B cell (primary cell): Measurements from ENCODE around the gene FXYD4. TPM values are rescaled to one million over a fixed set of nuclear protein-coding genes. Genes with fewer than 3 reads are reported as not detected.

Source experiments
- ATAC-seq: fragments of 200-7000 bp; cut with Tn5 transposase; one replicate; pipeline ENCODE4 v1.10.0; 2021; ENCODE audit warnings: low read depth, mild to moderate bottlenecking, moderate number of reproducible peaks, moderate library complexity
- CTCF ChIA-PET: fragments of 350-600 bp; sonication (Branson Sonifier 250); formaldehyde crosslinking; loops from one replicate; lab custom pipeline; 2021; ENCODE audit warnings: antibody characterized with exemption, inconsistent platforms; lab: Charles Lee
- POLR2A ChIA-PET: fragments of 350-600 bp; sonication (Branson Sonifier 250); formaldehyde crosslinking; loops from one replicate; lab custom pipeline; 2021; ENCODE audit warnings: antibody characterized with exemption; lab: Charles Lee
- DNase-seq: peaks from one replicate; pipeline ENCODE4 v3.0.0; 2013
- H2AFZ ChIP-seq: 2 replicates; pipeline ENCODE4 v1.6.1; 2012; ENCODE audit warnings: mild to moderate bottlenecking, low read depth, low read length; ENCODE audit not compliant: insufficient read depth, poor library complexity, severe bottlenecking
- H3K27ac ChIP-seq, 2 donors: 1 replicate in 1 of 2; 2 replicates in 1 of 2; pipeline ENCODE4 v1.5.1; 2012 to 2013; ENCODE audit warnings: low read length in 2 of 2, mild to moderate bottlenecking in 2 of 2, moderate library complexity in 1 of 2
- H3K27me3 ChIP-seq, 4 experiments: fragments of 200-600 bp in 1 of 4; sonication (generic) in 1 of 4; replicated peaks in 1 of 4; 1 replicate in 2 of 4; 2 replicates in 2 of 4; pipeline versions ENCODE4 v1.6.1 to v1.7.0; 2013 to 2016; ENCODE audit warnings: low read length in 3 of 4, mild to moderate bottlenecking in 2 of 4, mixed read lengths in 1 of 4, moderate library complexity in 1 of 4; ENCODE audit not compliant: insufficient read depth in 4 of 4, control insufficient read depth in 3 of 4; ENCODE audit errors: control extremely low read depth in 1 of 4
- H3K36me3 ChIP-seq, 2 experiments: replicated peaks in 1 of 2; 1 replicate in 1 of 2; 2 replicates in 1 of 2; pipeline versions ENCODE4 v1.6.1 to v1.7.1; 2013; ENCODE audit warnings: low read length in 1 of 2; ENCODE audit not compliant: insufficient read depth in 2 of 2, control insufficient read depth in 1 of 2; ENCODE audit errors: control extremely low read depth in 1 of 2, extremely low read depth in 1 of 2
- H3K4me1 ChIP-seq, 2 donors: fragments of 200-600 bp in 1 of 2; sonication (generic) in 1 of 2; 1 replicate in 1 of 2; 2 replicates in 1 of 2; pipeline versions ENCODE4 v1.5.1 to v1.6.1; 2013 to 2017; ENCODE audit warnings: low read length in 2 of 2; ENCODE audit not compliant: control insufficient read depth in 2 of 2, insufficient read depth in 2 of 2
- H3K4me2 ChIP-seq: replicated peaks from 2 replicates; pipeline ENCODE3; 2012; ENCODE audit warnings: mild to moderate bottlenecking, low read depth, low read length; ENCODE audit not compliant: poor library complexity, severe bottlenecking
- H3K4me3 ChIP-seq, 5 experiments: fragments of 200-600 bp in 1 of 5; sonication (generic) in 1 of 5; 1 replicate in 3 of 5; 2 replicates in 2 of 5; pipeline versions ENCODE4 v1.5.1 to v1.7.0; 2011 to 2016; ENCODE audit warnings: low read length in 4 of 5, mild to moderate bottlenecking in 4 of 5, low read depth in 2 of 5, control low read depth in 1 of 5, moderate library complexity in 1 of 5; ENCODE audit not compliant: insufficient read depth in 1 of 5; ENCODE audit errors: control extremely low read depth in 1 of 5, extremely low read depth in 1 of 5
- H3K79me2 ChIP-seq: fragments of 200-600 bp; sonication (generic); one replicate; pipeline ENCODE4 v1.6.0; 2016; ENCODE audit warnings: low read length; ENCODE audit not compliant: control insufficient read depth, insufficient read depth
- H3K9ac ChIP-seq: fragments of 200-600 bp; sonication (generic); 2 replicates; pipeline ENCODE4 v1.6.1; 2017; ENCODE audit warnings: mild to moderate bottlenecking, low read length, moderate library complexity
- H3K9me3 ChIP-seq, 3 donors: one replicate each; pipeline versions ENCODE4 v1.6.1 to v1.7.1; 2013; ENCODE audit warnings: low read length in 2 of 3; ENCODE audit not compliant: control insufficient read depth in 2 of 3, insufficient read depth in 1 of 3; ENCODE audit errors: control extremely low read depth in 1 of 3
- H4K20me1 ChIP-seq: 2 replicates; pipeline ENCODE4 v1.6.0; 2012; ENCODE audit warnings: mild to moderate bottlenecking, low read length; ENCODE audit not compliant: insufficient read depth, control insufficient read depth, poor library complexity, severe bottlenecking
- H3K27ac Mint-ChIP-seq: one replicate; pipeline ENCODE4 v1.8.0; 2021; ENCODE audit warnings: mixed read lengths
- H3K27me3 Mint-ChIP-seq: one replicate; pipeline ENCODE4 v1.8.0; 2021; ENCODE audit warnings: mixed read lengths
- H3K4me1 Mint-ChIP-seq: one replicate; pipeline ENCODE4 v1.8.0; 2021; ENCODE audit warnings: mixed read lengths
- H3K4me3 Mint-ChIP-seq: one replicate; pipeline ENCODE4 v1.8.0; 2021; ENCODE audit warnings: mixed read lengths
- H3K9me3 Mint-ChIP-seq: one replicate; pipeline ENCODE4 v1.8.0; 2022; ENCODE audit warnings: mixed read lengths; ENCODE audit not compliant: insufficient read depth
- CTCF ChIP-seq: fragments of 200-600 bp; IDR thresholded peaks from one replicate; pipeline ENCODE4 v1.8.0; 2022; ENCODE audit warnings: antibody characterized with exemption, mild to moderate bottlenecking
- EZH2 ChIP-seq: IDR thresholded peaks from 2 replicates; pipeline ENCODE4 v1.6.1; 2012; ENCODE audit warnings: borderline replicate concordance, low read depth, mild to moderate bottlenecking, moderate library complexity, low read length; ENCODE audit not compliant: insufficient read depth, poor library complexity, severe bottlenecking
- WGBS: methylation state at CpG from one replicate; pipeline ENCODE4 v1.1.5; 2013; ENCODE audit warnings: missing lambda C conversion rate; ENCODE audit not compliant: insufficient coverage; 5-methylcytosine and 5-hydroxymethylcytosine counted together
- intact Hi-C: fragments of 100-400 bp; cut with micrococcal nuclease; formaldehyde crosslinking; loops from one replicate; pipeline ENCODE4 v1.10.0; 2022
- polyA plus RNA-seq: library from polyadenylated mRNA; depleted of rRNA; stranded (reverse); fragments of >200 nt; gene quantifications from 2 replicates; pipeline ENCODE4 v1.2.3, GENCODE V29; 2012
- total RNA-seq, 2 donors: library from RNA; stranded (reverse); fragments of 120-200 nt in 1 of 2; gene quantifications; 1 replicate in 1 of 2; 2 replicates in 1 of 2; pipeline versions ENCODE4 v1.2.3 to v1.2.4, GENCODE V29; 2013 to 2022

The FXYD4 gene
- total and polyA plus RNA-seq, 2 donors (not counting 1 experiment from before 2014, with no cell fraction given), result not detected

GRCh38 chr10:43393606-43394360, 22.3 kb downstream of the FXYD4 start:
- Mint-ChIP-seq H3K27me3 (no peaks in the 10 kb centered on the region), H3K4me3 (no peak overlapping the region), H3K27ac (peak overlapping the region; percentile 4), H3K9me3 (no peaks in the 10 kb centered on the region), H3K4me1 (peaks cover 63% of the 10 kb centered on the region)
- 91% methylated on average over 3 of the region's 3 CpGs for WGBS
- DNase-seq (no peak), ATAC-seq (no peak)
- Histone ChIP-seq H2AFZ (no peak overlapping the region), H3K4me1 (peaks cover 37 to 48% of the 10 kb centered on the region in 2 donors), H3K9me3 (no peaks in the 10 kb centered on the region), H3K4me2 (no peak overlapping the region), H3K27me3 (no peaks in the 10 kb centered on the region), H3K79me2 (peaks cover 96% of the 10 kb centered on the region), H3K36me3 (peaks cover 15 to 68% of the 10 kb centered on the region in 2 experiments), H4K20me1 (peaks cover 79% of the 10 kb centered on the region), H3K27ac (peak overlapping the region in 1 of 2 donors; percentile 97), H3K9ac (no peak overlapping the region), H3K4me3 (no peak overlapping the region)
- CTCF ChIA-PET, result interaction anchor here (0.6 to 2.2 kb wide), 4 partner anchors 12 to 26 kb away, joined by 3 to 5 read pairs (median 4); no protein-coding TSS in a partner anchor
- intact Hi-C loops, result no loop called here
- no peak for TF ChIP-seq EZH2
- TF ChIP-seq CTCF, result no peak
- POLR2A ChIA-PET, result no interaction called here

GRCh38 chr10:43394868-43395267, 23.4 kb downstream of the FXYD4 start:
- Histone ChIP-seq H3K27ac (peak overlapping the region in 1 of 2 donors; percentile 97), H4K20me1 (peaks cover 79% of the 10 kb centered on the region), H3K4me2 (peak overlapping the region; percentile 88), H2AFZ (no peak overlapping the region), H3K79me2 (peaks cover 97% of the 10 kb centered on the region), H3K27me3 (no peaks in the 10 kb centered on the region), H3K4me1 (peaks cover 47 to 59% of the 10 kb centered on the region in 2 donors), H3K9me3 (no peaks in the 10 kb centered on the region), H3K36me3 (peaks cover 10 to 64% of the 10 kb centered on the region in 2 experiments), H3K9ac (no peak overlapping the region), H3K4me3 (no peak overlapping the region)
- no peak for TF ChIP-seq CTCF
- no peak for TF ChIP-seq EZH2
- peaks cover 66% of the 10 kb centered on the region for H3K4me1 Mint-ChIP-seq
- H3K9me3 Mint-ChIP-seq, result no peaks in the 10 kb centered on the region
- no peak for ATAC-seq
- intact Hi-C loops, result no loop called here
- POLR2A ChIA-PET, result interaction anchor here (1.5 kb wide), 1 partner anchor 57 kb away, joined by 3 read pairs; no protein-coding TSS in a partner anchor
- H3K27ac Mint-ChIP-seq, result peak overlapping the region; percentile 91
- DNase-seq, result no peak
- CTCF ChIA-PET, result interaction anchor here (2.2 kb wide), 1 partner anchor 13 kb away, joined by 5 read pairs; no protein-coding TSS in a partner anchor
- peak overlapping the region; percentile 87 for H3K4me3 Mint-ChIP-seq
- 83% methylated on average over 4 of the region's 6 CpGs for WGBS
- H3K27me3 Mint-ChIP-seq, result no peaks in the 10 kb centered on the region
